Measurements from ENCODE around the gene MORC1.

The MORC1 gene

DNA sequence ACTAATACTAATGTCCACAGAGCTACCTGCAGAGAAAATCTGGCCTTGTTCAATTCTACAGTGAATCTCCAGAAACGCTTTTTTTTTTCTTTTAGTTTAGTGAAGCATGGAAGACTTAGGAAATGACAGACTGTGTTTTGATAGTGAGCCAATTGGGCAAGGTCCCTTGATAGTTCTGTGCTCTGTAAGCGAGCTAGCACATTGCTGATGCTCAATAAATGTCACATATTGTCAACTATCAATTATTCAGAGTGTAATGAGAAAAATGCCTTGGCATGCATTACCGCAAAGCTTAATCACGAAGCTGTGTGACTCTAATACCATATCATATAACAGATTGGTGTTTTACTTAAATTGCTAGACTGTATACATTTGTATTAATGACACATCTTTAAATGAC lies 13.3 kb upstream of the MORC1 start:
- no peak for DNase-seq (ENCODE audit: low read depth)
- TF ChIP-seq, protein P1, sequence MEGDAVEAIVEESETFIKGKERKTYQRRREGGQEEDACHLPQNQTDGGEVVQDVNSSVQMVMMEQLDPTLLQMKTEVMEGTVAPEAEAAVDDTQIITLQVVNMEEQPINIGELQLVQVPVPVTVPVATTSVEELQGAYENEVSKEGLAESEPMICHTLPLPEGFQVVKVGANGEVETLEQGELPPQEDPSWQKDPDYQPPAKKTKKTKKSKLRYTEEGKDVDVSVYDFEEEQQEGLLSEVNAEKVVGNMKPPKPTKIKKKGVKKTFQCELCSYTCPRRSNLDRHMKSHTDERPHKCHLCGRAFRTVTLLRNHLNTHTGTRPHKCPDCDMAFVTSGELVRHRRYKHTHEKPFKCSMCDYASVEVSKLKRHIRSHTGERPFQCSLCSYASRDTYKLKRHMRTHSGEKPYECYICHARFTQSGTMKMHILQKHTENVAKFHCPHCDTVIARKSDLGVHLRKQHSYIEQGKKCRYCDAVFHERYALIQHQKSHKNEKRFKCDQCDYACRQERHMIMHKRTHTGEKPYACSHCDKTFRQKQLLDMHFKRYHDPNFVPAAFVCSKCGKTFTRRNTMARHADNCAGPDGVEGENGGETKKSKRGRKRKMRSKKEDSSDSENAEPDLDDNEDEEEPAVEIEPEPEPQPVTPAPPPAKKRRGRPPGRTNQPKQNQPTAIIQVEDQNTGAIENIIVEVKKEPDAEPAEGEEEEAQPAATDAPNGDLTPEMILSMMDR (conservative IDR thresholded peaks at IDR 0.05; ENCODE audit: low read length): no peak
- H3K4me3 ChIP-seq (ENCODE audit: low read length): no peak overlapping the region

DNA sequence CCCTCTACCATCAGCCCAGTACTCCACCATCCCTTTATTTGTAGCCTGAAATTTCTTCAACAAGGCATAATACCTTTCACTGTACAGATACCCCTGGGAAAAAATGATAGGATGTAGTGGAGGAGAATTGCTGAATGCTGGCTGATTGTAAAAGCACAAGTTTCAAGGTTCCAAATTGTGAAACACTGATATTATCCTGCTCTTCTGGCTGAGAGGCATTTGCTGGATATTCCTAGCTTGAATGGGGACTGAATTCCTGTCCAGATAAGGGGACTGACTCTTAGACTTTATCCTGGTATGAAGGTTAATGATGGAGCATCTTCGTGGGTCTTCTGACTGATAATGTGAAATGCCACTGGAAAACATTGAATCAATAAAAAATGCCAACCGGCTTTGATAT lies 9.6 kb upstream of the MORC1 start:
- TF ChIP-seq, protein P1 (conservative IDR thresholded peaks at IDR 0.05; ENCODE audit: low read length): no peak
- DNase-seq (ENCODE audit: low read depth): no peak
- H3K4me3 ChIP-seq (ENCODE audit: low read length): no peak overlapping the region

DNA sequence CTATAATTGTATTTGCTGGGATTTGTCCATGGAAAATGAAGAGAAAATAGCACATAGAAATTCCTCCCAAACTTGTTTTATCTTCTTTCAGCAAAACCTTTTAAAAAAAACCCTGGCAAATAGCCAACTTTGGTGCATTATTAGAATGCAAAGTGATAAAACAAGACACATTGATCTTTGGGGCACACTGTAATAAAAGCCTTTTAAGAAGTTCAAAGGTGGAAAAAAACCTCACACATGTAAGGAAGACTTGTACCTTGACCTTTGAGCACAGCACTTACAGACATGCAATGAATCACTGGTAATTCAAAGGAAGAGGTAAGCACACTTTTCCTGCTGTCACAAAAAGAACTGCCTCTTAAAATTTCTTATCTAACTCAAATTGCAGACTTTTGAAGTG lies 8.0 kb upstream of the MORC1 start:
- DNase-seq (ENCODE audit: low read depth): no peak
- no peak overlapping the region for H3K4me3 ChIP-seq (ENCODE audit: low read length)
- TF ChIP-seq, protein P1 (conservative IDR thresholded peaks at IDR 0.05; ENCODE audit: low read length): no peak

DNA sequence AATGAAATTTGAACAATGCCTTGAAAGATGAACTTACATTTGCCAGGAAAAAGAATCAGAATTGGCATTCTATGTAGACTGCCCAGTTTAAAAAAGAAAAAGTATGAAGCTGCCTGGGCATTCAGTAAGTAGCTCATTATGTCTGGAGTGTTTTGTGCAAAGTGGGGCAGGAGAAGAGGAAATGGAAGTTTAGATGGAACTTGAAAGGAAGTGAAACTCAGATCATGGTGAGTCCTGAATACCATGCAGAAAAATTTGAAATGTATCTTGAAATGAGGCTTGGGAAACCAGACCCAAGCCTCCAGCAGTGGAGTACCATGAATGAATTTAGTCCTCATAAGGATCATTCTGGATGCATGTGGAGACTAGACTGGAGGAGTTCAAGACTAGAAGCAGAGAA lies 4.8 kb upstream of the MORC1 start:
- H3K4me3 ChIP-seq (ENCODE audit: low read length): no peak overlapping the region
- DNase-seq (ENCODE audit: low read depth): no peak
- TF ChIP-seq, protein P1 (conservative IDR thresholded peaks at IDR 0.05; ENCODE audit: low read length): no peak

DNA sequence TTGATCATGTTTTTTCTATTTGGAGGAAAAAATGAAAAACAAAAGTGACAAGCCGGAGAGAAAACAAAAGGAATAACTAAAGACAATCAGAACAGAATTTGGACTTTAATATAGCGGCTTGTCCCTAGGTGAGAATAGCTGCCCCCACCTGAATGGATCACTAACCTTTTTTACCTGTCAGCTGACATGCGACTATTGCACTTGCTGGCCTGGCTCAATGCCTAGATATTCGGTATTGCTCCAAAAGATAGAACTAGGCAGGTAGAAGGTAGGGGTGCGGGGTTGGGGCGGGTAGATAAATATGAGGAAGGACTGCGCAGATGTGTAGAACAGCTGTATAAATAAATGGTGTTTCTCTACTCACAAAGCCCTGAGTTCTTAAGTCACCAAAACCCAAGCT lies 650 bp upstream of the MORC1 start:
- H3K4me3 ChIP-seq (ENCODE audit: low read length): no peak overlapping the region
- TF ChIP-seq, protein P1 (conservative IDR thresholded peaks at IDR 0.05; ENCODE audit: low read length): no peak
- no peak for DNase-seq (ENCODE audit: low read depth)

DNA sequence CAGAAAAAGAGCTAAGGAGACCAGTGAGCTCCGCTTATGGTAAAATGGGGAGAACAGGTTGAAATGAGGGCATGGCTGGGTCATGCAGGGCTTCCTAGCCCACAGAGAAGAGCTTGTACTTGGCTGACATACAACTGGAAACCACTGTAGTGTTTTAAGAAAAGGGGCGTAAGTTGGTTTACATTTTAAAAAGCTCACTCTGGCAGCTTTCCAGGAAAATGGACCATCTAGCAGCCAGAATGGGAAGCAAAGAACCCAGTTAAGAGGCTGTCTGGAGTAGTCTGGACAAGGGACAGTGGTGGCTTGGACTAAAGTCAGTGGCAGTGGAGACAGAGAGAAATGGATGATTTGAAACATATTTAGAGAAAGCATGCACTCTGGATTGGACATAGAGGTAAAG lies 1.9 kb downstream of the MORC1 start:
- TF ChIP-seq, protein P1 (conservative IDR thresholded peaks at IDR 0.05; ENCODE audit: low read length): no peak
- H3K4me3 ChIP-seq (ENCODE audit: low read length): no peak overlapping the region
- no peak for DNase-seq (ENCODE audit: low read depth)

DNA sequence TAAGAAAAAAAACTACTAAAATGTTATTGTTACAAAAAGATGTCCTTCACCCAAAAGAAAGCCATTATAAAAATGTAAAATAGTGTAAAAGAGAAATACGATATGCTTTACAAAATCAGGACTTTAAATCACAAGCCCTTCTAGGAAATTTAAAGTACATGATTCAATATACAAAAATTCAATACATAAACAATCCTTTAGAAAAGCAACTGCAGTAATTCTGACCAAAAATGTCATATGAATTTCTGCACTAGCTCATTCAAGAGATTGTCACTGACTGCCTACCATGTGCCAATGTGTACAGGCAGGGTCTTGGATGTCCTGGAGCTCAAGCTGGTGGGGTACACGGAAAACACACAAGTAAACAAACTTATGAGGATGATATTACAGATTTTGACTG lies 2.5 kb downstream of the MORC1 start:
- no peak overlapping the region for H3K4me3 ChIP-seq (ENCODE audit: low read length)
- no peak for DNase-seq (ENCODE audit: low read depth)
- TF ChIP-seq, protein P1 (conservative IDR thresholded peaks at IDR 0.05; ENCODE audit: low read length): no peak

Measured in AG10803 (cell line).